Muscle layer of colon (tissue), 2 donors: ENCODE results near the gene RALGAPB.
"Not testable (repeated sequence)": the region's sequence is repeated elsewhere in the genome, so short reads cannot be mapped to it uniquely, and the experiment has no call there.

ENCODE experiments used
- H3K27ac ChIP-seq: one replicate; pipeline ENCODE4 v1.7.0; 2013; ENCODE audit warnings: low read depth, mild to moderate bottlenecking, low read length, moderate library complexity
- H3K27me3 ChIP-seq, 2 donors: one replicate each; pipeline ENCODE4 v1.7.0; 2013; ENCODE audit warnings: low read length in 2 of 2, mild to moderate bottlenecking in 2 of 2; ENCODE audit not compliant: insufficient read depth in 2 of 2, control insufficient read depth in 1 of 2
- H3K36me3 ChIP-seq: one replicate; pipeline ENCODE4 v1.7.0; 2013; ENCODE audit warnings: mild to moderate bottlenecking, low read length; ENCODE audit not compliant: insufficient read depth
- H3K4me1 ChIP-seq: one replicate; pipeline ENCODE4 v1.7.0; 2013; ENCODE audit warnings: mild to moderate bottlenecking, low read length; ENCODE audit not compliant: insufficient read depth
- H3K4me3 ChIP-seq, 2 donors: one replicate each; pipeline ENCODE4 v1.7.0; 2013; ENCODE audit warnings: low read length in 2 of 2, low read depth in 1 of 2, mild to moderate bottlenecking in 1 of 2, moderate library complexity in 1 of 2
- H3K9ac ChIP-seq: one replicate; pipeline ENCODE4 v1.7.0; 2013; ENCODE audit warnings: low read length
- H3K9me3 ChIP-seq: one replicate; pipeline ENCODE4 v1.7.0; 2013; ENCODE audit warnings: mild to moderate bottlenecking, low read length
- donor health status: abdominal sarcoma.
- donor health status: Adenocarcinoma of cecum.

The RALGAPB gene

DNA sequence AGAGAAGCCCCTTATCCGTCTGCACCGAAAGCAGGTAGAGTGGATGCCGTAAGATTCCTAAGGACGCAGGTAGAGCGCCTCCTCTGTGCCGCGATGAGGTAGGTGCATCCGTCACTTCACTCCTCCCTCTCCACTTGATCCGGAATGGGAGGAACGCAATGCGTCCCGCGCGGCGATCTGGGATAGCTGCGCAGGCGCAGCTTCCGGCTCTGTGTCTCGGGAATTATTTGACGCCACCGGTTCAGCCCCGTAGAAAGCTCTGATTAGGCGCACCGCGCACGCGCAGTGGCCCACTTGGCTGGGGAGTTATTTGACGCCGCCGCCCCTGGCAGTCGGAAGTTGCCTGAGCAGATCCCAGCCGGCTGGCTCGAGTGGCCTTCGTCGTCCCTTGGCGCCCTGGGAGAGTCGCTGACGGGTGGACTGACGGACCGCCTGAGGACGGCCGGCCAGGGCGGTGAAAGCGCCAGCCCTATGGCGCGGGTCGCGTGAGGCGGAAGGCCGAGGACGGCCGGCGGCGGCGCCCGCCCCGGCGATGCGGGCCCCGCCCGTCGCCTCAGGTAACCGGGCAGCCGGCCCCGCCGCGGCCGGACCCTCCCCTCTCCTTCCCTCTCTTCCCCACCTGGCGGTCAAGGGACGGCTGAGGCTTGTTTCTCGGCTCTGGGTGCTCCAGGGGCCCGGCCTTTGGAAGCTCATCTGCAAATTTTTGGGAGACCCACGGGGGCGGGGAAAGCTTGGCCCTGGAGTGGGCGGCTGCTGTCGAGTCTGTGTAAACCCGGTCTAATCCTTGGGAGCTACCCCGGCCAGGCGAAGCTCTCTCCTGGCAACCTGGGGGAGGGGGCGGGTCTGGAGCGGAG is at the start of gene RALGAPB:
Gene RALGAPB (plus strand): TSS at position 331 of the 854 bp plus-strand sequence. CDS start 15,590 bp downstream, outside the sequence.
- H3K4me1 ChIP-seq = peaks cover 11% of the 10 kb centered on the region
- no peaks in the 10 kb centered on the region for H3K9me3 ChIP-seq
- peak within 1 kb of the TSS; percentile 89 for H3K27ac ChIP-seq
- peak within 1 kb of the TSS; percentile 28 for H3K9ac ChIP-seq
- H3K4me3 ChIP-seq = peak within 1 kb of the TSS; percentile 70 to 75
- H3K36me3 ChIP-seq = no peaks in the 10 kb centered on the region
- H3K27me3 ChIP-seq = no peaks in the 10 kb centered on the region

- Histone ChIP-seq H3K9me3 (no peaks in the 10 kb centered on the region), H3K27ac (no peak overlapping the region), H3K4me1 (no peaks in the 10 kb centered on the region), H3K27me3 (no peaks in the 10 kb centered on the region), H3K4me3 (no peak overlapping the region), H3K36me3 (peaks cover 90% of the 10 kb centered on the region), H3K9ac (no peak overlapping the region)
These were observed 49.1 kb upstream of the RALGAPB start for GRCh38 chr20:38423541-38423940.

- Histone ChIP-seq H3K27me3 (no peaks in the 10 kb centered on the region), H3K9me3 (no peaks in the 10 kb centered on the region), H3K27ac (no peak overlapping the region), H3K4me1 (no peaks in the 10 kb centered on the region), H3K9ac (no peak overlapping the region), H3K4me3 (no peak overlapping the region), H3K36me3 (peaks cover 90% of the 10 kb centered on the region)
These were observed 48.2 kb upstream of the RALGAPB start for GRCh38 chr20:38424401-38424800.

GRCh38 chr20:38426006-38426897 is 46.4 kb upstream of the RALGAPB start:
- no peak overlapping the region for H3K9ac ChIP-seq
- peaks cover 82% of the 10 kb centered on the region for H3K36me3 ChIP-seq
- no peak overlapping the region for H3K27ac ChIP-seq
- H3K4me3 ChIP-seq = no peak overlapping the region
- no peaks in the 10 kb centered on the region for H3K27me3 ChIP-seq
- H3K4me1 ChIP-seq = no peaks in the 10 kb centered on the region
- no peaks in the 10 kb centered on the region for H3K9me3 ChIP-seq

DNA sequence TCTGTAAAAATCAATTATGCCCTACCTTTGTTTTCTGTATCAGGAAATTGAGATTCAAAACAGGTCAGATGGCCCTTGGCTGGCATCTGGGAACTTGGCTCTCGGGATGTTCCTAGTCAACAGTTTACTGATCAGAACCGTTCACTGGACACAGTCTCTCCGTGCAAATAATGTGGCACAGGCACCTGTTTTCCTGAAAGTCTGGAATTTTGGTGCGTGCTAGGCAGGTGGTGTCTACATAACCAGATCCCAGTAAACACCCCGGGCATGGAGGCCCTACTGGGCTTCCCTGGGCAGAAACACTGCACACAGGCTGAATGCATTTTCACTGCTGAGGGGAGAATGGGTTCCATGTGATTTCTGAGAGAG is 45.0 kb upstream of the RALGAPB start:
- H3K36me3 ChIP-seq = peaks cover 85% of the 10 kb centered on the region
- no peak overlapping the region for H3K27ac ChIP-seq

DNA sequence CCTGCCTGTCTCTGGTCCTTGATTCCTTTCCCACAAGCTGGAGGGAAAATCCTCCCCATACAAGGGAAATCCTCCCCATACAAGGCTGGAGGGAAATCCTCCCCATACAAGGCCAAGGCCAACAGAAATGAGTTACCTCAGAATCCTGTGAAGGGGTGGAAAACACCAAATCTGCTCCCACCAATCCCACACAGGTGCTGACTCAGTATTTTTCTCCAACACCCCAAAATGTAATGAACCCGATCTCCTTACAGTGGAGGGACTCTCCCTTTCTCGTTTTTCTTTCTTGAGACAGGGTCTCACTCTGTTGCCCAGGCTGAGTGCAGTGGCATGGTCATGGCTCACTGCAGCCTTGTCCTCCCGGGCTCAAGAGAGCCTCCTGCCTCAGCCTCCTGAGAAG is 43.8 kb upstream of the RALGAPB start:
- Histone ChIP-seq H3K9me3 (no peaks in the 10 kb centered on the region), H3K36me3 (peaks cover 90% of the 10 kb centered on the region), H3K27me3 (no peaks in the 10 kb centered on the region), H3K9ac (no peak overlapping the region), H3K4me3 (no peak overlapping the region), H3K27ac (no peak overlapping the region), H3K4me1 (peaks cover 3% of the 10 kb centered on the region)

More for the DNA sequence above, 45.0 kb upstream of the RALGAPB start:
- no peaks in the 10 kb centered on the region for H3K9me3 ChIP-seq
- H3K4me3 ChIP-seq = no peak overlapping the region
- no peak overlapping the region for H3K9ac ChIP-seq
- no peaks in the 10 kb centered on the region for H3K4me1 ChIP-seq
- H3K27me3 ChIP-seq = no peaks in the 10 kb centered on the region

DNA sequence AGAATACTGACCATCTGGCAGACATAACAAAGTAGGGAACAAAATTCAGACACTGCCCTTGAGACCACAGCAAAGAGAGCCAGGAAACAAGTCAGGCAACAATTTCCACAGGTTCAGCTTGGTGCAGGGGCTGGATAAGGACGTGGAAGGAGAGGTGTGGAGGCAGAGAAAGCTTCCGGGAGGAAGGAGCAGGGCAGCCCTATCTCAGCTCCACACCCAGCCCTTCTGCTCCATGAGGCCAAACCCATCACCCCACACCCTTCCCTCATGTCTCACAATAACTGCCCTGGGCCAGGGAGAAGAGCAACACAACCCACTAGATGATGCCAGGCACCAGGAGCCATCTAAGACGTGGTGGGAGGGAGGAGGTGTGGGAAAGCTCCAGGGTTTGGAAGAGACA is 43.3 kb upstream of the RALGAPB start:
- no peak overlapping the region for H3K9ac ChIP-seq
- no peak overlapping the region for H3K27ac ChIP-seq
- H3K4me1 ChIP-seq = peaks cover 8% of the 10 kb centered on the region
- H3K4me3 ChIP-seq = no peak overlapping the region
- no peaks in the 10 kb centered on the region for H3K27me3 ChIP-seq
- peaks cover 92% of the 10 kb centered on the region for H3K36me3 ChIP-seq
- H3K9me3 ChIP-seq = no peaks in the 10 kb centered on the region

DNA sequence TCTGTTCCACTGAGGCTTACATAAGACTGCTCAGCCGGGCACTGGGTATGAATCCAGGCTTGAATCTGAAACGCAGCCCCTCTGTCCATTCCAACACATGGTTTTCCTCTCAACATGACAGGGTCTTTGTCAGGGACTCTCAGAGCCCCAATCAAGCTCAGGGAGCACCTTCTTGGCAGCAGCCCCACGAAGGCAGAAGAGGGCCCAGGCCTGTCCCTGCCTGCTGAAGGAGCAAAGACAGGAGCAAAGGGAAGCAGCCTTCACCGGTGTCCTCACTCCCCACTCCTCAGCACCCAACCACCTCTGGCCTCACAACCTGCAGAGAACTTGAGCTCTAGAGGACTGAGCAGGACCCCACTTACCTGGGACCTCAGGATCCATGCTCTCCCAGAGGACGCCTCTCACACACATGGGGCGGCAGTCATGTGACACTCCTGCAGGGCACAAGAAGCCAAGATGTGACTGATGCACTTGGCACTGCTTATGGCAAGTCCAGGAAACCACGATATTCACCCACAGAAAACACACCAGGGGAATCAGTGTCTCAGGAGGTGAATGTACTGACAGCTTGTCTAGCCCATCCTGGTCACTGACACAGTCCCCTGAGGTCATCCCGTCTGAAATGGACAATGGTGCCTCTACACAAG is 41.8 kb upstream of the RALGAPB start:
- H3K4me1 ChIP-seq = peaks cover 10% of the 10 kb centered on the region
- H3K9me3 ChIP-seq = no peaks in the 10 kb centered on the region
- no peak overlapping the region for H3K4me3 ChIP-seq
- no peaks in the 10 kb centered on the region for H3K27me3 ChIP-seq
- H3K9ac ChIP-seq = no peak overlapping the region
- H3K36me3 ChIP-seq = peaks cover 79% of the 10 kb centered on the region
- H3K27ac ChIP-seq = no peak overlapping the region

DNA sequence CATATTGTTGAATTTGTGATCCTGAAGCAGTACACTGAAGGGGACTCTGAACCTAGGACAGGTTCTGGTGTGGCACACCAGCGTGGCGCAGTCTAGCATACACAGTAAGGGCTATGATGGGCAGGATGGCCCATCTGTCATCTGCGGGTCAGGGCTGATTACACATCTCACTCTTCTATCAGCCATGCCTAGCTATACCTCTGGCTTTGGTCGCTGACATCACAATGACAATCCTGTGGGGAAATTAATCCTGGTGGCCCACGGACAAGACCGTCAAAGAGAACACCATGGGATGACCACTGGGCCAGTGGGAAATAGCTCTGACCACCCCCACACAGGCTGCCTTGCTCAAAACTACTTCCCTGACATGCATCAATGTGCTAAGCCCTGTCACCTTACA is 40.4 kb upstream of the RALGAPB start:
- Histone ChIP-seq H3K27me3 (no peaks in the 10 kb centered on the region), H3K36me3 (peaks cover 64% of the 10 kb centered on the region), H3K27ac (no peak overlapping the region), H3K4me1 (peaks cover 10% of the 10 kb centered on the region), H3K9me3 (no peaks in the 10 kb centered on the region), H3K4me3 (no peak overlapping the region), H3K9ac (no peak overlapping the region)

- H3K4me3 ChIP-seq, H3K9ac ChIP-seq, H3K27ac ChIP-seq, H3K27me3 ChIP-seq, H3K4me1 ChIP-seq, H3K9me3 ChIP-seq: not testable (repeated sequence)
- H3K36me3 ChIP-seq = peaks cover 59% of the 10 kb centered on the region
These were observed 39.8 kb upstream of the RALGAPB start for GRCh38 chr20:38432870-38433269.

GRCh38 chr20:38433304-38433972 is 39.2 kb upstream of the RALGAPB start:
- Histone ChIP-seq H3K27ac (no peak overlapping the region), H3K27me3 (no peaks in the 10 kb centered on the region), H3K9ac (no peak overlapping the region), H3K4me1 (peaks cover 10% of the 10 kb centered on the region), H3K9me3 (no peaks in the 10 kb centered on the region), H3K4me3 (no peak overlapping the region), H3K36me3 (peaks cover 53% of the 10 kb centered on the region)
